K562 (cell line): ENCODE results near the gene FGD6. TPM values are rescaled to one million over a fixed set of nuclear protein-coding genes. Genes with fewer than 3 reads are reported as not detected.
"Not testable (repeated sequence)": the region's sequence is repeated elsewhere in the genome, so short reads cannot be mapped to it uniquely, and the experiment has no call there.

Experiments
- ATAC-seq: fragments of 200-7000 bp; cut with Tn5 transposase; 3 replicates; pipeline ENCODE4 v1.9.1; 2020; ENCODE audit warnings: moderate library complexity
- BruUV-seq: library from RNA; stranded (reverse); fragments of 400-500 nt; replicated peaks from 2 replicates; lab custom pipeline; 2021; lab: Mats Ljungman, UMichigan
- CTCF ChIA-PET: fragments of 300-600 bp; formaldehyde crosslinking; extraction: SDS; loops from one replicate; lab custom pipeline; 2021; ENCODE audit warnings: low intra/inter-chr PET ratio; lab: Yijun Ruan, JAX
- POLR2A ChIA-PET: fragments of 300-600, 350-650 bp; sonication (Branson Sonifier 250); formaldehyde crosslinking; extraction: SDS; loops from one replicate; lab custom pipeline; 2021; ENCODE audit warnings: antibody characterized with exemption, inconsistent platforms; lab: Yijun Ruan, JAX
- DNase-seq, 4 experiments: peaks; one replicate each; pipeline versions ENCODE4 v3.0.0 to v3.0.0-alpha.2; 2011 to 2018; ENCODE audit warnings: low spot score in 3 of 4, mixed read lengths in 3 of 4; ENCODE audit errors: extremely low read depth in 1 of 4
- FAIRE-seq: peaks from 2 replicates; lab custom pipeline; 2011; peaks lifted over from hg19 to GRCh38; lab: Jason Lieb, UNC
- H2AFZ ChIP-seq: 2 replicates; pipeline ENCODE4 v1.6.0; 2011; ENCODE audit warnings: low read depth, low read length, control low read depth, inconsistent platforms
- H3K27ac ChIP-seq: fragments of 200-600 bp; 3 replicates; pipeline ENCODE4 v1.8.0; 2011; ENCODE audit warnings: low read depth, mild to moderate bottlenecking, control low read depth, inconsistent platforms, low read length, moderate library complexity, mixed read lengths; ENCODE audit errors: extremely low read depth
- H3K27me3 ChIP-seq, 2 experiments: fragments of 300-600 bp in 1 of 2; 2 replicates in 1 of 2; 3 replicates in 1 of 2; pipeline versions ENCODE4 v1.6.0 to v1.8.0; 2011; ENCODE audit warnings: inconsistent platforms in 2 of 2, low read length in 2 of 2, mild to moderate bottlenecking in 1 of 2, mixed read lengths in 1 of 2, moderate library complexity in 1 of 2; ENCODE audit not compliant: control insufficient read depth in 2 of 2, insufficient read depth in 2 of 2
- H3K36me3 ChIP-seq: fragments of 300-600 bp; 3 replicates; pipeline ENCODE4 v1.8.0; 2011; ENCODE audit warnings: mild to moderate bottlenecking, low read length, inconsistent platforms; ENCODE audit not compliant: control insufficient read depth, insufficient read depth
- H3K4me1 ChIP-seq, 2 experiments: fragments of 200-600 bp in 1 of 2; replicated peaks in 1 of 2; 2 replicates in 1 of 2; 3 replicates in 1 of 2; pipeline versions ENCODE4 v1.5.1 to v1.8.0; 2011; ENCODE audit warnings: inconsistent platforms in 2 of 2, low read length in 2 of 2, mild to moderate bottlenecking in 1 of 2, mixed read lengths in 1 of 2, moderate library complexity in 1 of 2; ENCODE audit not compliant: control insufficient read depth in 2 of 2, insufficient read depth in 2 of 2
- H3K4me2 ChIP-seq: 2 replicates; pipeline ENCODE4 v1.6.1; 2011; ENCODE audit warnings: low read length, control low read depth, inconsistent platforms, mixed read lengths; ENCODE audit not compliant: insufficient read depth
- H3K4me3 ChIP-seq: fragments of 200-600 bp; sonication (generic), shearing (Covaris generic); 2 replicates; pipeline ENCODE4 v1.5.1; 2016; ENCODE audit warnings: control low read depth, inconsistent platforms
- H3K79me2 ChIP-seq: fragments of 200-600 bp; 3 replicates; pipeline ENCODE4 v1.8.0; 2011; ENCODE audit warnings: low read length, inconsistent platforms; ENCODE audit not compliant: control insufficient read depth, insufficient read depth
- H3K9ac ChIP-seq, 2 experiments: 2 replicates each; pipeline versions ENCODE4 v1.6.0 to v1.6.1; 2011; ENCODE audit warnings: low read depth in 2 of 2, low read length in 2 of 2, control low read depth in 1 of 2, inconsistent platforms in 1 of 2, mild to moderate bottlenecking in 1 of 2, mixed read lengths in 1 of 2; ENCODE audit not compliant: insufficient read depth in 1 of 2
- H3K9me1 ChIP-seq: one replicate; pipeline ENCODE4 v1.6.0; 2011; ENCODE audit warnings: inconsistent platforms, mild to moderate bottlenecking, low read length, moderate library complexity; ENCODE audit not compliant: control insufficient read depth, insufficient read depth
- H3K9me3 ChIP-seq: replicated peaks from 2 replicates; pipeline ENCODE4 v1.5.1; 2011; ENCODE audit warnings: low read depth, low read length, inconsistent platforms; ENCODE audit not compliant: control insufficient read depth, insufficient read depth
- H4K20me1 ChIP-seq: replicated peaks from 2 replicates; pipeline ENCODE4 v1.6.1; 2011; ENCODE audit warnings: low read length, inconsistent platforms, mixed read lengths; ENCODE audit not compliant: control insufficient read depth, insufficient read depth
- FOXM1 ChIP-seq, 2 experiments: fragments of 450-650 bp in 1 of 2; sonication (generic) in 1 of 2; formaldehyde crosslinking in 1 of 2; IDR thresholded peaks; 2 replicates each; pipeline versions ENCODE4 v1.6.1 to v1.9.0; 2017 to 2022; ENCODE audit warnings: low read depth in 2 of 2, mild to moderate bottlenecking in 2 of 2, missing genetic modification reagents in 1 of 2, moderate library complexity in 1 of 2
- JUNB ChIP-seq: fragments of 450-650 bp; formaldehyde crosslinking; conservative IDR thresholded peaks from 2 replicates; pipeline ENCODE4 v1.4.0; 2020; ENCODE audit warnings: mild to moderate bottlenecking
- RB1 ChIP-seq: fragments of 450-650 bp; IDR thresholded peaks from 2 replicates; pipeline ENCODE4 v1.6.1; 2017; ENCODE audit warnings: low read depth, mild to moderate bottlenecking
- ZNF354B ChIP-seq: fragments of 250-450 bp; sonication (Bioruptor Pico); IDR thresholded peaks from 2 replicates; pipeline ENCODE4 v1.4.0; 2020
- WGBS: fragments of 100-300 bp; shearing (Covaris generic); methylation state at CpG from one replicate; pipeline ENCODE4 v1.1.6; 2016; ENCODE audit warnings: low coverage, mixed read lengths; ENCODE audit not compliant: insufficient coverage; ENCODE audit errors: missing lambda C conversion rate; 5-methylcytosine and 5-hydroxymethylcytosine counted together
- in situ Hi-C: fragments of 300-500 bp; cut with MboI; formaldehyde crosslinking; loops from 4 replicates; pipeline ENCODE4 v1.15.0; 2018; ENCODE audit warnings: inconsistent platforms, mixed read lengths
- intact Hi-C: fragments of 100-400 bp; cut with micrococcal nuclease; formaldehyde crosslinking; loops from 2 replicates; pipeline ENCODE4 v1.14.2; 2022
- polyA plus RNA-seq, 8 experiments: library from polyadenylated mRNA; depleted of rRNA in 4 of 8; stranded (reverse) in 5 of 8; unstranded in 3 of 8; fragments of >200 nt; fragmentation: Nextera tagmentation in 2 of 8; fragmentation: Illumina TruSeq in 1 of 8; extraction: Ambion mirVana in 2 of 8; extraction: Trizol in 1 of 8; gene quantifications; 2 replicates each; pipeline versions ENCODE4 v1.2.1 to v1.2.3, GENCODE V29; 2011 to 2014; ENCODE audit warnings: inconsistent platforms in 1 of 8, missing spikeins in 1 of 8
- total RNA-seq, 7 experiments: library from RNA; depleted of rRNA in 6 of 7; stranded (reverse); fragments of >200 nt in 6 of 7; fragmentation: Illumina TruSeq in 2 of 7; extraction: Trizol in 2 of 7; gene quantifications; 2 replicates each; pipeline versions ENCODE4 v1.2.1 to v1.2.3, GENCODE V29; 2011 to 2021; ENCODE audit warnings: low replicate concordance in 1 of 7
- TF ChIP-seq, protein P1 (sequence below): fragments of 450-650 bp; formaldehyde crosslinking; IDR thresholded peaks from 2 replicates; pipeline ENCODE4 v1.4.0; 2022; ENCODE audit warnings: missing genetic modification characterization
- TF ChIP-seq, protein P2 (sequence below): sonication (generic); formaldehyde crosslinking; IDR thresholded peaks from 2 replicates; pipeline ENCODE4 v1.8.1; 2023; ENCODE audit warnings: mild to moderate bottlenecking, missing genetic modification reagents

FGD6 gene
- total and polyA plus RNA-seq, 9 of the 15 experiments (the other 6 are each of a cell fraction or from before 2014, with no cell fraction given): 1.5 to 11.1 (median 5.8) TPM

- TF ChIP-seq, protein P1, sequence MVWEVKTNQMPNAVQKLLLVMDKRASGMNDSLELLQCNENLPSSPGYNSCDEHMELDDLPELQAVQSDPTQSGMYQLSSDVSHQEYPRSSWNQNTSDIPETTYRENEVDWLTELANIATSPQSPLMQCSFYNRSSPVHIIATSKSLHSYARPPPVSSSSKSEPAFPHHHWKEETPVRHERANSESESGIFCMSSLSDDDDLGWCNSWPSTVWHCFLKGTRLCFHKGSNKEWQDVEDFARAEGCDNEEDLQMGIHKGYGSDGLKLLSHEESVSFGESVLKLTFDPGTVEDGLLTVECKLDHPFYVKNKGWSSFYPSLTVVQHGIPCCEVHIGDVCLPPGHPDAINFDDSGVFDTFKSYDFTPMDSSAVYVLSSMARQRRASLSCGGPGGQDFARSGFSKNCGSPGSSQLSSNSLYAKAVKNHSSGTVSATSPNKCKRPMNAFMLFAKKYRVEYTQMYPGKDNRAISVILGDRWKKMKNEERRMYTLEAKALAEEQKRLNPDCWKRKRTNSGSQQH (CRISPR knock-in tag): no peak
- no peak for TF ChIP-seq JUNB (CRISPR knock-in tag)
Measured at GRCh38 chr12:95096852-95097251, 120.4 kb downstream of the FGD6 start (continued).

DNA sequence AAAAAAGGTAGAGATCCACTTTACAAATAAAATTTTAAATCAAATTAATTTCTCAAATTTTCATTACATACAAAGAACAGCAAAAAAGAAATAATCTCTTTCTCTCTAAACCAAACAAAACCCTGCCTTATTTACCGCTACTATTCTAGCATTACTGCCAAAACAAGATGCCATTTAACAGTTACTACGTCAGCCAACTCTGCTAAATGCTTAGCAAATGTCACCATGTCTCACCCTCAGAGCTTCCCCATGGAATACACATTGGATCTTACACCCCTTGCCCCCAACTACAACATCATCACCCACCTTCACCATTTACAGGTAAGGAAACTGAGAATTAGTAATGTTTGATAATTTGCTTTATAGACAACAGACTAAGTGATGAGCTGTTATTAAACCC is 120.9 kb downstream of the FGD6 start:
- no TSS peak for BruUV-seq
- H3K9ac ChIP-seq: no peak overlapping the region
- ATAC-seq (no peak), FAIRE-seq (no peak), DNase-seq (no peak)
- H3K9me1 ChIP-seq: peaks cover 4% of the 10 kb centered on the region
- no peak overlapping the region for H3K27ac ChIP-seq
- peaks cover 0 to 6% of the 10 kb centered on the region in 2 experiments; a peak in 3 of 5 replicates for H3K4me1 ChIP-seq
- no peak overlapping the region for H3K4me2 ChIP-seq
- H4K20me1 ChIP-seq: peaks cover 7% of the 10 kb centered on the region; the same call in 1 of the 2 replicates
- H3K79me2 ChIP-seq: no peaks in the 10 kb centered on the region
- no peak overlapping the region for H2AFZ ChIP-seq
- WGBS: 79% methylated on average over 2 of the region's 2 CpGs
- peaks cover 13% of the 10 kb centered on the region; the same call in 2 of the 3 replicates for H3K36me3 ChIP-seq
- ChIA-PET POLR2A (no interaction called here), CTCF (no interaction called here)
- no peaks in the 10 kb centered on the region for H3K27me3 ChIP-seq
- no peak overlapping the region for H3K4me3 ChIP-seq
- in situ Hi-C loops: no loop called here
- TF ChIP-seq, protein P2, sequence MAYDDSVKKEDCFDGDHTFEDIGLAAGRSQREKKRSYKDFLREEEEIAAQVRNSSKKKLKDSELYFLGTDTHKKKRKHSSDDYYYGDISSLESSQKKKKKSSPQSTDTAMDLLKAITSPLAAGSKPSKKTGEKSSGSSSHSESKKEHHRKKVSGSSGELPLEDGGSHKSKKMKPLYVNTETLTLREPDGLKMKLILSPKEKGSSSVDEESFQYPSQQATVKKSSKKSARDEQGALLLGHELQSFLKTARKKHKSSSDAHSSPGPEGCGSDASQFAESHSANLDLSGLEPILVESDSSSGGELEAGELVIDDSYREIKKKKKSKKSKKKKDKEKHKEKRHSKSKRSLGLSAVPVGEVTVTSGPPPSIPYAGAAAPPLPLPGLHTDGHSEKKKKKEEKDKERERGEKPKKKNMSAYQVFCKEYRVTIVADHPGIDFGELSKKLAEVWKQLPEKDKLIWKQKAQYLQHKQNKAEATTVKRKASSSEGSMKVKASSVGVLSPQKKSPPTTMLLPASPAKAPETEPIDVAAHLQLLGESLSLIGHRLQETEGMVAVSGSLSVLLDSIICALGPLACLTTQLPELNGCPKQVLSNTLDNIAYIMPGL (CRISPR knock-in tag): no peak
- no peak for TF ChIP-seq FOXM1 (IDR thresholded peaks at IDR 0.05; ENCODE audit: low read depth)
- TF ChIP-seq FOXM1 (CRISPR knock-in tag; IDR thresholded peaks at IDR 0.05; ENCODE audit: low read depth): no peak
- no peak for TF ChIP-seq RB1
- no peak for TF ChIP-seq ZNF354B
- H3K9me3 ChIP-seq: no peaks in the 10 kb centered on the region
- intact Hi-C loops: no loop called here

DNA sequence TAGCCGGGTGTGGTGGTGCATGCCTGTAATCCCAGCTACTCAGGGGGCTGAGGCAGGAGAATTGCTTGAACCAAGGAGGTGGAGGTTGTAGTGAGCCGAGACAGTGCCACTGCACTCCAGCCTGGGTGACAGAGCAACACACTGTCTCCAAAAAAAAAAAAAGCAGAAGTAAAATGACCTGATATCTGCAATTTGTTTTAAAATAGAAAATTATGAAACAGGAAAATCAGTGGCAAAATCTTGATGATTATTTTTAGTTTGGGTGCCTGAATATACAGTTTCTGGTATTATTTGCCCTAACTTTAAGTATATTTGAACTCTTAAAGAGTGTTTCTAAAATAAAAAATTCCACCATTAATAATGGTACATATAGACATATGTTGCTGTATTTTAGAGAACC is 121.4 kb downstream of the FGD6 start:
- not testable (repeated sequence) for FAIRE-seq

More for the DNA sequence above, 121.4 kb downstream of the FGD6 start:
- H3K79me2 ChIP-seq, H3K4me3 ChIP-seq, H3K27ac ChIP-seq, BruUV-seq, H3K4me2 ChIP-seq, H3K27me3 ChIP-seq, H2AFZ ChIP-seq, H3K4me1 ChIP-seq, DNase-seq, CTCF ChIA-PET, POLR2A ChIA-PET, ATAC-seq, H3K9me1 ChIP-seq, H3K9ac ChIP-seq, H3K9me3 ChIP-seq, intact Hi-C loops, in situ Hi-C loops, H4K20me1 ChIP-seq: not testable (repeated sequence)
- WGBS: 56% methylated on average over 2 of the region's 2 CpGs
- peaks cover 13% of the 10 kb centered on the region; the same call in 2 of the 3 replicates for H3K36me3 ChIP-seq
